GM12891 (cell line): ENCODE data around the gene KCNQ5.

Source experiments
- POLR2A ChIP-seq: IDR thresholded peaks from 2 replicates; pipeline ENCODE4 v1.6.1; 2011; ENCODE audit warnings: low read depth, low read length, control low read depth
- POLR2AphosphoS5 ChIP-seq: IDR thresholded peaks from 2 replicates; pipeline ENCODE4 v1.6.1; 2011; ENCODE audit warnings: low read depth, low read length, control low read depth
- POU2F2 ChIP-seq: IDR thresholded peaks from 2 replicates; pipeline ENCODE4 v1.6.1; 2011; ENCODE audit warnings: low read depth, mild to moderate bottlenecking, control low read depth, low read length, moderate library complexity
- SPI1 ChIP-seq: IDR thresholded peaks from 2 replicates; pipeline ENCODE4 v1.6.1; 2011; ENCODE audit warnings: low read depth, low read length, control low read depth
- TAF1 ChIP-seq: IDR thresholded peaks from 2 replicates; pipeline ENCODE4 v1.6.1; 2011; ENCODE audit warnings: low read depth, low read length, control low read depth

GRCh38 chr6:72826744-72827438 is 205.0 kb downstream of the KCNQ5 start:
- TF ChIP-seq TAF1 (no peak), POLR2A (no peak), POLR2AphosphoS5 (no peak), POU2F2 (no peak), SPI1 (no peak)
